Measurements from ENCODE around the gene A2ML1. TPM values are rescaled to one million over a fixed set of nuclear protein-coding genes. Genes with fewer than 3 reads are reported as not detected.
"Not testable (repeated sequence)": the region's sequence is repeated elsewhere in the genome, so short reads cannot be mapped to it uniquely, and the experiment has no call there.

Gene A2ML1
- polyA plus RNA-seq, 4 donors = 0.10 to 0.22 TPM; not detected in 2

DNA sequence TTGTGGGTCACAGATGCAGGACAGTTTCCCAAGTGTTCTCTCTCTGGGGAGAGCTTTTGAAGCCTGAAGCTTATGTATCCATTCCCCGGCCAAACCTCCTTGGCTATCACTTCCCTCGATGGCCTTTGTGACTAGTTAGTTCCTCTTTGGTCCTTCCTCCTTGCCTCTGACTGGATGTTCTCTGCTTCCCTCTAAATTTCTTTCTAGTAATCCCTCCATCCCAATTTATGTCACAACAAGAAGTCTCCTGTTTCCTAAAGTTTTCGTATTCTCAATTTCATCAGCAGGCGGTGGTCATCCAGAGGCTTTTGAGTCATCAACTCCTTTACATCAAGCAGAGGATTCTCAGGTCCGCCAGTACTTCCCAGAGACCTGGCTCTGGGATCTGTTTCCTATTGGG is 27.5 kb downstream of the A2ML1 start:
- DNase-seq (no peak), FAIRE-seq (no peak)
- Histone ChIP-seq H3K9me3 (ENCODE audit: control insufficient read depth in 2 of 2, insufficient read depth in 1 of 2, low read depth in 1 of 2, low read length in 1 of 2) (no peaks in the 10 kb centered on the region), H3K27ac (ENCODE audit: low read depth in 1 of 3, low read length in 2 of 3) (no peak overlapping the region), H3K4me3 (ENCODE audit: low read depth in 1 of 3, low read length in 3 of 3) (no peak overlapping the region), H3K36me3 (ENCODE audit: control insufficient read depth in 3 of 3, insufficient read depth in 2 of 3, low read depth in 1 of 3, low read length in 3 of 3) (no peaks in the 10 kb centered on the region), H3K4me1 (ENCODE audit: control insufficient read depth in 3 of 3, insufficient read depth in 2 of 3, low read depth in 1 of 3, low read length in 2 of 3) (no peaks in the 10 kb centered on the region), H3K27me3 (ENCODE audit: control insufficient read depth in 3 of 3, insufficient read depth in 3 of 3, low read length in 3 of 3) (peaks cover 0 to 3% (median 2%) of the 10 kb centered on the region in 3 donors)
- WGBS, 3 donors = 82 to 86% (median 82%) methylated on average over 5 of the region's 5 CpGs

DNA sequence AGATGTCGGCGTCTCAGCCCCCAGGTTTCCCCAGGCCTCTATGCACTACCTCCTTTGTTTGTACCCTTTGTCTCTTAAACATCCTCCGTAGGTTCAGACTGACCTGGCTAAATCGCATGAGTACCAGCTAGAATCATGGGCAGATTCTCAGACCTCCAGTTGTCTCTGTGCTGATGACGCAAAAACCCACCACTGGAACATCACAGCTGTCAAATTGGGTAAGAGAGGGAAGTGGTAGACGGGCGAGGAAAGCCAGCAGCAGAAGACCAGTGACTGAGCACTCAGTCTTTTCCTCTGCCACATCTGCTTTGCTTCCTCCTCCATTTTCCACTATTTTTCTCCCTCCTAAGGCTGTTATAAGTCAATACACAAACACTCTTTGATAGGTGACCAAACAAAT is 29.7 kb downstream of the A2ML1 start:
- H3K36me3 ChIP-seq (ENCODE audit: control insufficient read depth in 3 of 3, insufficient read depth in 2 of 3, low read depth in 1 of 3, low read length in 3 of 3) = no peaks in the 10 kb centered on the region
- H3K9me3 ChIP-seq (ENCODE audit: control insufficient read depth in 2 of 2, insufficient read depth in 1 of 2, low read depth in 1 of 2, low read length in 1 of 2) = no peaks in the 10 kb centered on the region
- no peak overlapping the region for H3K27ac ChIP-seq (ENCODE audit: low read depth in 1 of 3, low read length in 2 of 3)
- FAIRE-seq (no peak), DNase-seq (no peak)
- 71 to 79% (median 76%) methylated on average over 7 of the region's 7 CpGs for WGBS, 3 donors
- H3K4me3 ChIP-seq (ENCODE audit: low read depth in 1 of 3, low read length in 3 of 3) = no peak overlapping the region
- H3K27me3 ChIP-seq (ENCODE audit: control insufficient read depth in 3 of 3, insufficient read depth in 3 of 3, low read length in 3 of 3) = no peaks in the 10 kb centered on the region
- peaks cover 0 to 3% (median 0%) of the 10 kb centered on the region in 3 donors for H3K4me1 ChIP-seq (ENCODE audit: control insufficient read depth in 3 of 3, insufficient read depth in 2 of 3, low read depth in 1 of 3, low read length in 2 of 3)

DNA sequence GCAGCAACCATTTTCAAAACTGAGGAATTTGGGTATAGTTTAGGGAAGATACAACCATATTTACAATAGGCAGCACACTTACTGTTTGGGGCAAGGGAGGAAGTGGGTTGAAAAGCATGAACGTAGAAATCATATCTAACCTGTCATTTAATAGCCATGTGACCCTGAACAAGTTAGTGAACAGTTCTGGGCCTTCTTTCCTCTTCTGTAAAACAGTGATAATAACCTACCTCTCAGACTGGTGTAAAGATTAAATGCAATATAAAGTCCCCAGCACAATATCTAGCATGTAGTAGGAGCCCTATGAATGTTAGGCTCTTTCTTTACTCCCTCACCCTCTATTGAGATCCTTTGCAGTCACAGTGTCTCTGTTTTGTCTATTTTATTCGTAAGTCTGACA is 33.5 kb downstream of the A2ML1 start:
- Histone ChIP-seq H3K4me1 (ENCODE audit: control insufficient read depth in 3 of 3, insufficient read depth in 2 of 3, low read depth in 1 of 3, low read length in 2 of 3) (peaks cover 0 to 3% (median 0%) of the 10 kb centered on the region in 3 donors), H3K36me3 (ENCODE audit: control insufficient read depth in 3 of 3, insufficient read depth in 2 of 3, low read depth in 1 of 3, low read length in 3 of 3) (no peaks in the 10 kb centered on the region), H3K27ac (ENCODE audit: low read depth in 1 of 3, low read length in 2 of 3) (no peak overlapping the region), H3K27me3 (ENCODE audit: control insufficient read depth in 3 of 3, insufficient read depth in 3 of 3, low read length in 3 of 3) (no peaks in the 10 kb centered on the region), H3K4me3 (ENCODE audit: low read depth in 1 of 3, low read length in 3 of 3) (no peak overlapping the region), H3K9me3 (ENCODE audit: control insufficient read depth in 2 of 2, insufficient read depth in 1 of 2, low read depth in 1 of 2, low read length in 1 of 2) (no peaks in the 10 kb centered on the region)
- FAIRE-seq (no peak), DNase-seq (no peak)
- WGBS, 3 donors = 42 to 46% (median 45%) methylated on average over 2 of the region's 2 CpGs

DNA sequence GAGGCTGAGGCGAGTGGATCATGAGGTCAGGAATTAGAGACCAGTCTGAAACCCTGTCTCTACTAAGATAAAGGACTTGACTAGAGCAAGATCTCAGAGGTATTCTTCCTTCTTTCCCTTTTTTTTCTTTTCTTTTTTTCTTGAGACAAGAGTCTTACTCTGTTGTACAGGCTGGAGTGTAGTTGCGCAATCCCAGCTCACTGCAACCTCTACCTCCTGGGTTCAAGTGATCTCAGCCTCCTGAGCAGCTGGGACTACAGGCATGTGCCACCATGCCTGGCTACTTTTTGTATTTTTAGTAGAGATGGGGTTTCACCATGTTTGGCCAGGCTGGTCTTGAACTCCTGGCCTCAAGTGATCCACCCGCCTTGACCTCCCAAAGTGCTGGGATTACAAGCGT is 37.0 kb downstream of the A2ML1 start:
- not testable (repeated sequence) for H3K4me3 ChIP-seq (ENCODE audit: low read depth in 1 of 3, low read length in 3 of 3); DNase-seq; H3K4me1 ChIP-seq (ENCODE audit: control insufficient read depth in 3 of 3, insufficient read depth in 2 of 3, low read depth in 1 of 3, low read length in 2 of 3); H3K27me3 ChIP-seq (ENCODE audit: control insufficient read depth in 3 of 3, insufficient read depth in 3 of 3, low read length in 3 of 3); H3K27ac ChIP-seq (ENCODE audit: low read depth in 1 of 3, low read length in 2 of 3); FAIRE-seq; H3K9me3 ChIP-seq (ENCODE audit: control insufficient read depth in 2 of 2, insufficient read depth in 1 of 2, low read depth in 1 of 2, low read length in 1 of 2); H3K36me3 ChIP-seq (ENCODE audit: control insufficient read depth in 3 of 3, insufficient read depth in 2 of 3, low read depth in 1 of 3, low read length in 3 of 3)
- 92 to 97% (median 94%) methylated on average over 4 of the region's 4 CpGs for WGBS, 3 donors

DNA sequence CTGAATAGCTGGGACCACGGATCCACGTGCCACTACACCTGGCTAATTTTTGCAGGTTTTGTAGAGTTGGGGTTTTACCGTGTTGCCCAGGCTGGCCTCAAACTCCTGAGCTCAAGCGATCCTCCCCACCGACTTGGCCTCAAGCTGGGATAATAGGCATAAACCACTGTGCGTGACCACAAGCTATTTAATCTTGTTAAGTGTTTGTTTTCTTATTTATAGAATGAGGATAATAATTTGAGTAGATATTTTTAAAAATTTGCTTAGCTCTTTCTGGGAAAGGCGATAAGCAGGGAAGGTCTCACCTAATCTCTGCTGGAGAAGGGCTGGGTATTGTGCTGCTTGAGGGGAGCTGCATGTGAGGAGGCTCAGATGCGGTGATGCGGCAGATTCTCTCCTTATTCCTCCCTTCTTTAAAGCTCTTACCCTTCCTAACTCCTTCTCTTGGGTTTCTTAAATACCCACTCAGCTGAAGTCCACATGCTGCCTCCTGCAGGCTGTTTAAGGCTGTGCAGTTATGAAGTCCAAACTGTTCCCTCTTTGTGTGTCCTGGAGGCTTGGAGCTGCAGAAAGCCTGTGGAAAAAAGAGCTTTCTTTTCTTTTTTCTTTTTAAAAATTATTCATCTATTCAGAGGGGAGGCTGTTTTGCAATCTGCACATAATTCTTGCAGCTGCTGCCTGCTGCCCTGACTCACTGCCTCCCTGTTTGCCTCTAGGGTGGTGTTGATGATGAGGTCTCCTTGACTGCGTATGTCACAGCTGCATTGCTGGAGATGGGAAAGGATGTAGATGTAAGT is 37.9 kb downstream of the A2ML1 start:
- H3K27ac ChIP-seq (ENCODE audit: low read depth in 1 of 3, low read length in 2 of 3) = no peak overlapping the region
- no peak overlapping the region for H3K4me3 ChIP-seq (ENCODE audit: low read depth in 1 of 3, low read length in 3 of 3)
- H3K4me1 ChIP-seq (ENCODE audit: control insufficient read depth in 3 of 3, insufficient read depth in 2 of 3, low read depth in 1 of 3, low read length in 2 of 3) = peaks cover 0 to 3% (median 0%) of the 10 kb centered on the region in 3 donors
- 73 to 79% (median 77%) methylated on average over 10 of the region's 10 CpGs for WGBS, 3 donors
- FAIRE-seq (no peak), DNase-seq (peak; percentile 37 to 49)
- H3K27me3 ChIP-seq (ENCODE audit: control insufficient read depth in 3 of 3, insufficient read depth in 3 of 3, low read length in 3 of 3) = no peaks in the 10 kb centered on the region
- no peaks in the 10 kb centered on the region for H3K9me3 ChIP-seq (ENCODE audit: control insufficient read depth in 2 of 2, insufficient read depth in 1 of 2, low read depth in 1 of 2, low read length in 1 of 2)
- H3K36me3 ChIP-seq (ENCODE audit: control insufficient read depth in 3 of 3, insufficient read depth in 2 of 3, low read depth in 1 of 3, low read length in 3 of 3) = no peaks in the 10 kb centered on the region

DNA sequence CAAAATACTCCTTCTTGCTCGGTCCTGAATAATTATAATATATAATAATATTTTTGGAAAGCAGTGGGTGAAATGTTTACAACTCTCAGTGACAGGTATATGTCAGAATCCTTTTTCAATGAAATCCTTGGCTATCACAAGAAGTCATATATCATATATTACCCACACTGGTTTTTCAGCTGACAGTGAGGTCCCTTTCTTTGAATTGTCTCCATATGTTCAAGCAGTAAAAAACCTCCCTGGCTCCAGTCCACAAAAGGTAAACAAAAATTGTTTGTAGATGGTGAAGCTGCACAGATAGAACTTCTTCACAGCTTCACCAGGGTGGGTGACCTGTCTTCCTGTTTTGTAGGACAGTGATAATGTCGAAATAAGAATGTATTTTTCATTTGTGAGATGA is 44.0 kb downstream of the A2ML1 start:
- Histone ChIP-seq H3K9me3 (ENCODE audit: control insufficient read depth in 2 of 2, insufficient read depth in 1 of 2, low read depth in 1 of 2, low read length in 1 of 2) (no peaks in the 10 kb centered on the region), H3K4me3 (ENCODE audit: low read depth in 1 of 3, low read length in 3 of 3) (no peak overlapping the region), H3K4me1 (ENCODE audit: control insufficient read depth in 3 of 3, insufficient read depth in 2 of 3, low read depth in 1 of 3, low read length in 2 of 3) (no peaks in the 10 kb centered on the region), H3K27me3 (ENCODE audit: control insufficient read depth in 3 of 3, insufficient read depth in 3 of 3, low read length in 3 of 3) (no peaks in the 10 kb centered on the region), H3K27ac (ENCODE audit: low read depth in 1 of 3, low read length in 2 of 3) (no peak overlapping the region), H3K36me3 (ENCODE audit: control insufficient read depth in 3 of 3, insufficient read depth in 2 of 3, low read depth in 1 of 3, low read length in 3 of 3) (no peaks in the 10 kb centered on the region)
- WGBS, 3 donors = 74 to 85% (median 78%) methylated on average over 2 of the region's 2 CpGs
- FAIRE-seq (no peak), DNase-seq (no peak)

DNA sequence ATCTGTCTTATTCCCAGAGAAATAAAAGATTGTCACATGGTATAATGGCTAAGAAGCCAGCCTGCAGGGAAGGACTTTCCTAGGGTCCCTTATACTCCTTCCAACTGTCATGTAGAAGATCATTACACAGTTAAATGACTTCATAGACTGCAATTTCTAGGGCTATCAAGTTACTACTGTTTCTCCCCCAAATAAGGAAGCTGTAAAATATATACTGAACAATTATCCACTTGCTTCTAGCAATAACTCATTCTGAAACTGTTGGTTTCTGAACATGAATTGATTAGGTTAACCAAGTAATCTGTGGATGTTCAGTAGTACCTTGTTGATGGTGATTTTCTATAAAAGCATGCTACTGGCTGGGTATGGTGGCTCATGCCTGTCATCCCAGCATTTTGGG is 44.6 kb downstream of the A2ML1 start:
- Histone ChIP-seq H3K27ac (ENCODE audit: low read depth in 1 of 3, low read length in 2 of 3) (no peak overlapping the region), H3K4me3 (ENCODE audit: low read depth in 1 of 3, low read length in 3 of 3) (no peak overlapping the region), H3K36me3 (ENCODE audit: control insufficient read depth in 3 of 3, insufficient read depth in 2 of 3, low read depth in 1 of 3, low read length in 3 of 3) (no peaks in the 10 kb centered on the region), H3K4me1 (ENCODE audit: control insufficient read depth in 3 of 3, insufficient read depth in 2 of 3, low read depth in 1 of 3, low read length in 2 of 3) (no peaks in the 10 kb centered on the region), H3K27me3 (ENCODE audit: control insufficient read depth in 3 of 3, insufficient read depth in 3 of 3, low read length in 3 of 3) (no peaks in the 10 kb centered on the region), H3K9me3 (ENCODE audit: control insufficient read depth in 2 of 2, insufficient read depth in 1 of 2, low read depth in 1 of 2, low read length in 1 of 2) (no peaks in the 10 kb centered on the region)
- FAIRE-seq = no peak
- DNase-seq = no peak

DNA sequence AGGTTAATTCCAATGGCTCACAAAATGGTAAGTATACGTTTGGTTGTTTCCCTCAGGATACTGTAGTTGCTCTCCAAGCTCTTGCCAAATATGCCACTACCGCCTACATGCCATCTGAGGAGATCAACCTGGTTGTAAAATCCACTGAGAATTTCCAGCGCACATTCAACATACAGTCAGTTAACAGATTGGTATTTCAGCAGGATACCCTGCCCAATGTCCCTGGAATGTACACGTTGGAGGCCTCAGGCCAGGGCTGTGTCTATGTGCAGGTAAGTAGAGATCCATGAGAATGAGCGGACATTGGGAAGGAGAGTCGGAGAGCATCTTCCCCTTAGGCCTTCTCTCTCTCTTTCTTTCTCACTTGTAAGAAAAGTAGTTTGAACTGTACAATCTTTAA is 45.4 kb downstream of the A2ML1 start:
- FAIRE-seq (no peak), DNase-seq (no peak)
- Histone ChIP-seq H3K9me3 (ENCODE audit: control insufficient read depth in 2 of 2, insufficient read depth in 1 of 2, low read depth in 1 of 2, low read length in 1 of 2) (no peaks in the 10 kb centered on the region), H3K36me3 (ENCODE audit: control insufficient read depth in 3 of 3, insufficient read depth in 2 of 3, low read depth in 1 of 3, low read length in 3 of 3) (no peaks in the 10 kb centered on the region), H3K27me3 (ENCODE audit: control insufficient read depth in 3 of 3, insufficient read depth in 3 of 3, low read length in 3 of 3) (no peaks in the 10 kb centered on the region), H3K4me3 (ENCODE audit: low read depth in 1 of 3, low read length in 3 of 3) (no peak overlapping the region), H3K27ac (ENCODE audit: low read depth in 1 of 3, low read length in 2 of 3) (no peak overlapping the region), H3K4me1 (ENCODE audit: control insufficient read depth in 3 of 3, insufficient read depth in 2 of 3, low read depth in 1 of 3, low read length in 2 of 3) (no peaks in the 10 kb centered on the region)
- WGBS, 3 donors = 91 to 95% (median 91%) methylated on average over 6 of the region's 6 CpGs

DNA sequence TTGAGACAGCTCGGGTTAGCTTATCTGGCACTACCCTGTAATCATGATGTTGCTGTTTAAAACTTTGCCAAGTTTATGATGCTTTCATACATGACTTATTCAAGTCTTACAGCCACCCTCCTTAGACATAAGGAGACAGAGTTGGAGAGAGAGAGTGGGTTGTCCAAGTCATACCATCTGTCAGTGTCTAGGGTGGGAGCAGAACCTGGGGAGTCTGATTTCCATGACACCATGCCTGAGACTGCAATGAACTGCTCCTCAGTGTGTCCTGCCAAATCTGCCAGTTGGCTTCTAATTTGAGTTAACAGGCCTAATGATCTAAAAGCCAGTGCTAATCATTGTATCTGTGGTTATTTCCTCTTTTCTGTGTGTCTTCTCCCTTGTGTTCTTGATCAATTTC is 48.2 kb downstream of the A2ML1 start:
- Histone ChIP-seq H3K27ac (ENCODE audit: low read depth in 1 of 3, low read length in 2 of 3) (no peak overlapping the region), H3K36me3 (ENCODE audit: control insufficient read depth in 3 of 3, insufficient read depth in 2 of 3, low read depth in 1 of 3, low read length in 3 of 3) (no peaks in the 10 kb centered on the region), H3K27me3 (ENCODE audit: control insufficient read depth in 3 of 3, insufficient read depth in 3 of 3, low read length in 3 of 3) (no peaks in the 10 kb centered on the region), H3K4me3 (ENCODE audit: low read depth in 1 of 3, low read length in 3 of 3) (no peak overlapping the region), H3K9me3 (ENCODE audit: control insufficient read depth in 2 of 2, insufficient read depth in 1 of 2, low read depth in 1 of 2, low read length in 1 of 2) (no peaks in the 10 kb centered on the region), H3K4me1 (ENCODE audit: control insufficient read depth in 3 of 3, insufficient read depth in 2 of 3, low read depth in 1 of 3, low read length in 2 of 3) (no peaks in the 10 kb centered on the region)
- FAIRE-seq (no peak), DNase-seq (no peak)
- 38 to 71% (median 52%) methylated on average over 1 of the region's 1 CpG for WGBS, 3 donors

Data from small intestine (tissue), 7 donors.